GM19193 (cell line): ENCODE data around the gene COX11.

ENCODE experiments used
- POLR2A ChIP-seq: IDR thresholded peaks from 4 replicates; pipeline ENCODE4 v1.6.1; 2011; ENCODE audit not compliant: insufficient read depth, insufficient read length; ENCODE audit errors: extremely low read depth

Gene COX11

GRCh38 chr17:54968262-54968987, at the start of gene COX11, which contains the start of gene STXBP4:
COX11 (minus strand) TSS chr17:54968654; CDS start chr17:54968646, 8 bp downstream.
STXBP4 (plus strand) TSS chr17:54968765; CDS start chr17:54986220, 17,455 bp downstream.
- TF ChIP-seq POLR2A, result peak; percentile 94

- TF ChIP-seq POLR2A, result no peak
Observed at GRCh38 chr17:55005520-55005919, 37.1 kb upstream of the COX11 start.

- no peak for TF ChIP-seq POLR2A
Observed at GRCh38 chr17:55004484-55004883, 36.0 kb upstream of the COX11 start.

GRCh38 chr17:55002458-55002857, 34.0 kb upstream of the COX11 start:
- TF ChIP-seq POLR2A, result no peak

- TF ChIP-seq POLR2A, result no peak
Observed at GRCh38 chr17:54996441-54996840, 28.0 kb upstream of the COX11 start.

GRCh38 chr17:54992797-54993639, 24.6 kb upstream of the COX11 start:
- no peak for TF ChIP-seq POLR2A

GRCh38 chr17:54991567-54991966, 23.1 kb upstream of the COX11 start:
- TF ChIP-seq POLR2A, result no peak

GRCh38 chr17:54990118-54990517, 21.7 kb upstream of the COX11 start:
- TF ChIP-seq POLR2A, result no peak

GRCh38 chr17:54985476-54985875, 17.0 kb upstream of the COX11 start:
- TF ChIP-seq POLR2A, result no peak

- no peak for TF ChIP-seq POLR2A
Observed at GRCh38 chr17:54983260-54983659, 14.8 kb upstream of the COX11 start.

GRCh38 chr17:54982399-54982798, 13.9 kb upstream of the COX11 start:
- no peak for TF ChIP-seq POLR2A

GRCh38 chr17:54980375-54980774, 11.9 kb upstream of the COX11 start:
- TF ChIP-seq POLR2A, result no peak

- TF ChIP-seq POLR2A, result no peak
Observed at GRCh38 chr17:54979657-54980056, 11.2 kb upstream of the COX11 start.

- TF ChIP-seq POLR2A, result no peak
Observed at GRCh38 chr17:54977744-54978143, 9.3 kb upstream of the COX11 start.

GRCh38 chr17:54976316-54976715, 7.9 kb upstream of the COX11 start:
- TF ChIP-seq POLR2A, result no peak

- no peak for TF ChIP-seq POLR2A
Observed at GRCh38 chr17:54974759-54975158, 6.3 kb upstream of the COX11 start.
